ENCODE data around the gene CMPK1.

- no peak for TF ChIP-seq RAD21 (IDR thresholded peaks at IDR 0.05; ENCODE audit: insufficient read depth, low read depth, low read length)
- no peak for TF ChIP-seq RFX5 (IDR thresholded peaks at IDR 0.05; ENCODE audit: low read depth, low read length)
- no peak for TF ChIP-seq EZH2 (IDR thresholded peaks at IDR 0.05; ENCODE audit: borderline replicate concordance, control insufficient read depth, low read depth, low read length)
- no peak for TF ChIP-seq GATAD2B (conservative IDR thresholded peaks at IDR 0.05; ENCODE audit: low read depth)
- no peak for TF ChIP-seq BRCA1 (IDR thresholded peaks at IDR 0.05; ENCODE audit: low read depth, low read length)
- TF ChIP-seq HCFC1 (IDR thresholded peaks at IDR 0.05; ENCODE audit: low read length) = no peak
- TF ChIP-seq CHD2 (IDR thresholded peaks at IDR 0.05; ENCODE audit: borderline replicate concordance, low read depth, low read length) = no peak
Measured at GRCh38 chr1:47323599-47324031, 10.0 kb upstream of the CMPK1 start.
